HG03139 (cell line): Measurements from ENCODE around the gene HSPA5.
A peak's percentile ranks its signal among the peaks of the same experiment; 100 is the strongest.
"Not testable (repeated sequence)": the region's sequence is repeated elsewhere in the genome, so short reads cannot be mapped to it uniquely, and the experiment has no call there.

Source experiments
- ATAC-seq: cut with Tn5 transposase; IDR thresholded peaks from one replicate; pipeline ENCODE4 v1.9.1; 2021; ENCODE audit not compliant: unreplicated experiment

Gene HSPA5

DNA sequence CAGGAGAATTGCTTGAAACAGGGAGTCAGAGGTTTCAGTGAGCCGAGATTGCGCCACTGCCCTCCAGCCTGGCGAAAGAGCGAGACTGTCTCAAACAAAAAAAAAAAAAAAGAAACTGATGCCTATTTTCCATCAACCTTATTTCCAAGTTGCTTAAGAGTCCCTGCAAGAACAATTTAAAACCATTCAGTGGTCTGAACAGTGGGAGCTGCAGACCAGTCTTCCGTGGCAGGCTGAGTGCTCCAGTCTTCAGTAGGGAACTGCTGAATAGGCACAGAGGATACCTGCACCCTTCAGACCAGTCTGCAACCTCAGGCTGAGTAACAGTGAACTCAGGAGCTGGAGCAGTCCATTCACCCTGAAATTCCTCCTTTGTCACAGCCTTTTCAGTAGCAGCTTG lies 46.7 kb downstream of the HSPA5 start:
- not testable (repeated sequence) for ATAC-seq

DNA sequence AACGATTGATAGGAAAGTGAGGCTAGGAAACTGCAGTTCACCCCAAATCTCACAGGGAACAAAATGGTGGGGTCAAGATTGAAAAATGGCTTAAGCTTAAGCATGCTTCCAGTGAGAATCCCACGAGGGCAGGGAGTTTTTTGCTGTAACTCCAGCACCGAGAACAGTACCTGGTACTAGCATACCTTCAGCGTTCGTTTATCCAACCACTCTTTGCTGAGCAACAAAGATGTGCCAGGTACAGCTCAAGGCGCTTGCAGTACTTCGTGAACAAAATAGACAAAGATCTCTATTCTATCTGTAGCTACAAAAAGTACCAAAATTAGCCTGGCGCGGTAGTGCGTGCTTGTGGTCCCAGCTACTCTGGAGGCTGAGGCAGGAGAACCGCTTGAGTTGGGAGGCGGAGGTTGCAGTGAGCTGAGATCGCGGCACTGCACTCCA lies 50.8 kb downstream of the HSPA5 start:
- no peak for ATAC-seq

GRCh38 chr9:125189361-125190289 lies 51.5 kb downstream of the HSPA5 start, which contains the start of gene PPP6C:
PPP6C (minus strand) TSS chr9:125189803; CDS start chr9:125189718, 85 bp downstream.
- ATAC-seq: peak; percentile 99

DNA sequence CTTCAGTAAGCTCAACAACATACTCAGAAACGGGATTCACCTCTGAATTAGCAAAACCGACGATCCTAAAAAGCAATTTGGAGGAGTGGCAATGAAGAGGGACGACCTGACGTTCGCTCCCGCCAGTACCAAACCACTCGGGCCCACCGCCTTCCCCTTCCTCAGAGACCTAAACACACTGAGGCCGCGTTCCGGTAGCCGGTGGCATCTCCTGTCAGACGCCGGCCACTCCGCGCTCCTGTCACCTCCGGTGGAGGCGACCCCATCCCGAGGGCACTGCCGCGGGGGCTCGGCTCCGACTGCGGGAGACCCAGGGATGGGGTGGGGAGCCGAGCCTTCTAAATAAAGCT lies 52.2 kb downstream of the HSPA5 start:
- no peak for ATAC-seq
